ENCODE results near the gene GNG13.

GNG13 gene

DNA sequence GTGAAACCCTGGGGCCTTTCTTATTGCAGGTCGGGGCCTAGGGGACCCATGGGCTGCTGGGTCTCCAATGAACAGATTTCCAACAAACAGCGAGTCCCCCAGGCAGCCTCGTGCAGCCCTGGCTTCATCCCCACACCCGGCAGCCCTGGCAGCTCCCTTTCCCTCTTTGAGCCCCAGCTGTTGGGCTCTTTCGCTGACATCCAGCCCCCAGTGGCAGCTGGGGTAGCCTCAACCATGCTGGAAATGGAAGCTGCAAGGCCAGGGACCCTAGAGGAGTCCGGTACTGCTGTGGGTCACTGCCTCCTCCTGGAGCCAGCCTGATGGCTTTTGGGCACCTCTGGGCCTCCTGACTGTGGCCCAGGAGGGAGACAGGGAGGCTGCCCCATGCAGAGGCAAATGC is 18.3 kb downstream of the GNG13 start:
- no peak overlapping the region for H4K8ac ChIP-seq (ENCODE audit: low read depth, low read length)
- peaks cover 5 to 8% of the 10 kb centered on the region in 2 experiments for H3K4me1 ChIP-seq (ENCODE audit: control insufficient read depth in 1 of 2, insufficient read depth in 2 of 2, low read length in 2 of 2)
- no peaks in the 10 kb centered on the region for H3K79me2 ChIP-seq (ENCODE audit: control insufficient read depth, insufficient read depth, low read length, poor library complexity)
- no peak overlapping the region for H3K18ac ChIP-seq (ENCODE audit: low read length)
- H2BK5ac ChIP-seq (ENCODE audit: low read depth, low read length, poor library complexity): no peak overlapping the region
- H3K4me3 ChIP-seq (ENCODE audit: low read depth, low read length): no peak overlapping the region
- peaks cover 4% of the 10 kb centered on the region for H3K9me3 ChIP-seq (ENCODE audit: insufficient read depth, low read depth, low read length)
- no peak overlapping the region for H2AK5ac ChIP-seq (ENCODE audit: low read length)
- no peak for DNase-seq
- H4K12ac ChIP-seq (ENCODE audit: low read depth, low read length): no peak overlapping the region
- H3K4me2 ChIP-seq (ENCODE audit: low read length): no peak overlapping the region
- H3K9ac ChIP-seq (ENCODE audit: low read length): no peak overlapping the region
- no CpG with 5 or more reads among the region's 6 CpGs for WGBS (ENCODE audit: extremely low coverage, insufficient coverage, insufficient read length)
- H2AFZ ChIP-seq (ENCODE audit: insufficient read depth, low read length, poor library complexity): no peak overlapping the region
- no peak overlapping the region for H4K91ac ChIP-seq (ENCODE audit: low read depth, low read length)
- H2BK120ac ChIP-seq (ENCODE audit: insufficient read depth, low read length, poor library complexity): no peak overlapping the region
- no peak overlapping the region for H3K23ac ChIP-seq (ENCODE audit: low read length)
- H3K14ac ChIP-seq (ENCODE audit: low read length): no peak overlapping the region
- H3K27ac ChIP-seq (ENCODE audit: low read depth, low read length): no peak overlapping the region
- H2BK12ac ChIP-seq (ENCODE audit: low read length): no peak overlapping the region
- no peak overlapping the region for H3K4ac ChIP-seq (ENCODE audit: low read depth, low read length)
- no peaks in the 10 kb centered on the region for H3K79me1 ChIP-seq (ENCODE audit: low read length)
- peaks cover 16 to 23% of the 10 kb centered on the region in 2 experiments for H3K36me3 ChIP-seq (ENCODE audit: control insufficient read depth in 1 of 2, insufficient read depth in 2 of 2, low read length in 2 of 2)
- no peaks in the 10 kb centered on the region for H3K27me3 ChIP-seq (ENCODE audit: insufficient read depth, low read length)

DNA sequence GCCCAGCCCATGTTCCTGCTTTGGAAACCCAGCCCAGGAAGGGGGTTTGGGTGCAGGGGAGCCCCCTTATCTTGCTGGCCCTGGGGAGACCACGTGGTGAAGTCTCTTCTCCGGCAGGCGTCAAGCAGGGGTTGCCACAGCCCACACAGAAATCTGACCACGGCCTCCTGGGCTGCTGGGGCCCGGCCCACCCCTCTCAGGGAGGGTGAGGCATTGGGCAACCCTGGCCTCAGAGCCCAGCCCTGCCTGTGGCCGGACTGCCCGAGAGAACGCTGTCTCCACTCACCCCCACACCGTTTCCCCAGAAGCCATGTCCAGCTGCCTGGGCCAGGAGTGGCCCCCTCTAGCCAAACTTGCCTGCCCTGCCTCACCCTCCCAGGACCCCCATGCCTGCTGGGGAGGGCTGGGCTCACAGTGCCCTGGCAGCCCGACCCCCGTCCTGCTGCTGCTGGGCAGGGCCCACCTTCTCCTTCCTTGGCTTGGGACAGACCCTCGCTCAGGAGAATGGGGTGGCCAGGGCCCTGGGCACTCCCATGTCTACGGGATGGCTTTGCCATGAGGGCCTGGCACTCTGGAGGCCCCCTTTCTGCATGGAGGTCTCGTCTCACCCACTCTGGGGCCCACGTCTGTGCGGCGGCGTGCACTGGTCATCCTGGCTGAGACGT is 19.1 kb downstream of the GNG13 start:
- no peak overlapping the region for H2BK120ac ChIP-seq (ENCODE audit: insufficient read depth, low read length, poor library complexity)
- no peak overlapping the region for H2AK5ac ChIP-seq (ENCODE audit: low read length)
- no peaks in the 10 kb centered on the region for H3K79me1 ChIP-seq (ENCODE audit: low read length)
- no peak overlapping the region for H3K23ac ChIP-seq (ENCODE audit: low read length)
- H3K9me3 ChIP-seq (ENCODE audit: insufficient read depth, low read depth, low read length): peaks cover 4% of the 10 kb centered on the region
- no peak overlapping the region for H4K91ac ChIP-seq (ENCODE audit: low read depth, low read length)
- H3K4ac ChIP-seq (ENCODE audit: low read depth, low read length): no peak overlapping the region
- H3K4me2 ChIP-seq (ENCODE audit: low read length): no peak overlapping the region
- H3K27ac ChIP-seq (ENCODE audit: low read depth, low read length): no peak overlapping the region
- no peak overlapping the region for H4K12ac ChIP-seq (ENCODE audit: low read depth, low read length)
- H3K4me3 ChIP-seq (ENCODE audit: low read depth, low read length): no peak overlapping the region
- no peak for DNase-seq
- WGBS (ENCODE audit: extremely low coverage, insufficient coverage, insufficient read length): no CpG with 5 or more reads among the region's 19 CpGs
- peaks cover 5 to 7% of the 10 kb centered on the region in 2 experiments for H3K4me1 ChIP-seq (ENCODE audit: control insufficient read depth in 1 of 2, insufficient read depth in 2 of 2, low read length in 2 of 2)
- H2AFZ ChIP-seq (ENCODE audit: insufficient read depth, low read length, poor library complexity): no peak overlapping the region
- no peak overlapping the region for H4K8ac ChIP-seq (ENCODE audit: low read depth, low read length)
- no peak overlapping the region for H2BK5ac ChIP-seq (ENCODE audit: low read depth, low read length, poor library complexity)
- H3K14ac ChIP-seq (ENCODE audit: low read length): no peak overlapping the region
- no peak overlapping the region for H3K18ac ChIP-seq (ENCODE audit: low read length)
- no peaks in the 10 kb centered on the region for H3K79me2 ChIP-seq (ENCODE audit: control insufficient read depth, insufficient read depth, low read length, poor library complexity)
- no peak overlapping the region for H2BK12ac ChIP-seq (ENCODE audit: low read length)
- no peaks in the 10 kb centered on the region for H3K27me3 ChIP-seq (ENCODE audit: insufficient read depth, low read length)
- H3K9ac ChIP-seq (ENCODE audit: low read length): no peak overlapping the region
- peaks cover 14 to 16% of the 10 kb centered on the region in 2 experiments for H3K36me3 ChIP-seq (ENCODE audit: control insufficient read depth in 1 of 2, insufficient read depth in 2 of 2, low read length in 2 of 2)

DNA sequence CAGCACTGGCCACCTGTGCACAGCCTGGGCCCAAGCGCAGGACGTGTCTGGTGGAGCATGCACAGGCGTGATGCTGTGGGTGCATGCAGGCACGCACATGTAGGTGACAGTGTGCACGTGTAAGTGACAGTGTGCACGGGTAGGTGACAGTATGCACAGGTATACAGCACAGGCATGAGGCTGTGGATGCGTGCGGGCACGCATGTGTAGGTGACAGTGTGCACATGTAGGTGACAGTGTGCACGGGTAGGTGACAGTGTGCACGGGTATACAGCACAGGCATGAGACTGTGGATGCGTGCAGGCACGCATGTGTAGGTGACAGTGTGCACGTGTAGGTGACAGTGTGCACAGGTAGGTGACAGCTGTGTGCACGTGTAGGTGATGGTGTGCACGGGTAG is 20.2 kb downstream of the GNG13 start:
- Histone ChIP-seq H3K9ac (ENCODE audit: low read length) (no peak overlapping the region), H3K4me3 (ENCODE audit: low read depth, low read length) (peak overlapping the region; percentile 44), H3K79me1 (ENCODE audit: low read length) (no peaks in the 10 kb centered on the region), H2BK120ac (ENCODE audit: insufficient read depth, low read length, poor library complexity) (no peak overlapping the region), H2BK5ac (ENCODE audit: low read depth, low read length, poor library complexity) (no peak overlapping the region), H4K8ac (ENCODE audit: low read depth, low read length) (no peak overlapping the region), H3K14ac (ENCODE audit: low read length) (no peak overlapping the region), H3K9me3 (ENCODE audit: insufficient read depth, low read depth, low read length) (peaks cover 4% of the 10 kb centered on the region), H3K4ac (ENCODE audit: low read depth, low read length) (no peak overlapping the region), H3K18ac (ENCODE audit: low read length) (no peak overlapping the region), H3K27ac (ENCODE audit: low read depth, low read length) (no peak overlapping the region), H4K12ac (ENCODE audit: low read depth, low read length) (no peak overlapping the region), H4K91ac (ENCODE audit: low read depth, low read length) (no peak overlapping the region), H3K4me2 (ENCODE audit: low read length) (no peak overlapping the region), H3K4me1 (ENCODE audit: control insufficient read depth in 1 of 2, insufficient read depth in 2 of 2, low read length in 2 of 2) (peaks cover 5 to 7% of the 10 kb centered on the region in 2 experiments), H3K27me3 (ENCODE audit: insufficient read depth, low read length) (no peaks in the 10 kb centered on the region), H2AK5ac (ENCODE audit: low read length) (no peak overlapping the region), H3K79me2 (ENCODE audit: control insufficient read depth, insufficient read depth, low read length, poor library complexity) (no peaks in the 10 kb centered on the region), H3K36me3 (ENCODE audit: control insufficient read depth in 1 of 2, insufficient read depth in 2 of 2, low read length in 2 of 2) (peaks cover 5 to 7% of the 10 kb centered on the region in 2 experiments), H2BK12ac (ENCODE audit: low read length) (no peak overlapping the region), H2AFZ (ENCODE audit: insufficient read depth, low read length, poor library complexity) (no peak overlapping the region), H3K23ac (ENCODE audit: low read length) (no peak overlapping the region)
- DNase-seq: no peak
- WGBS (ENCODE audit: extremely low coverage, insufficient coverage, insufficient read length): no CpG with 5 or more reads among the region's 16 CpGs

DNA sequence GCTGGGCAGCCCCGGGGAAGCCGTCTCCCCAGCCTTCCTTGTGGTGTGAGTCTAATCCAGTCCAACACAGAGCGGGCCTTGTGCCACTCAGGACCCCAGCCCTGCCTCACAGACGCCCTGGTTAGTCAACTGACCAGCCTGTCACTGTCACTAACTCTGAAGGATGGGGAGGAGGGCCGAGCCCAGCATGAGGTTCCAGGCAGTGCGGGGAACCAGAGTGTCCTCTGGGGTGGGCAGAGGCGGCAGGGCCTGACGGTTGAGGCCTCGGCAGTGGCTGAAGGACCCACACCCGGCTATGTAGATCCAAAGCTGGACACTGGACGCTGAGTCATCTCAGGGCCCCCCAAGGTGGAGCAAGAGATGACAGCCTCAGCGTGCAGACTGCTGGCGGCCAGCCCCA is 21.0 kb downstream of the GNG13 start:
- WGBS (ENCODE audit: extremely low coverage, insufficient coverage, insufficient read length): no CpG with 5 or more reads among the region's 13 CpGs

More for the DNA sequence above, 21.0 kb downstream of the GNG13 start:
- H3K14ac ChIP-seq (ENCODE audit: low read length): no peak overlapping the region
- peaks cover 4% of the 10 kb centered on the region for H3K9me3 ChIP-seq (ENCODE audit: insufficient read depth, low read depth, low read length)
- H3K4me3 ChIP-seq (ENCODE audit: low read depth, low read length): no peak overlapping the region
- H2AK5ac ChIP-seq (ENCODE audit: low read length): no peak overlapping the region
- no peaks in the 10 kb centered on the region for H3K79me2 ChIP-seq (ENCODE audit: control insufficient read depth, insufficient read depth, low read length, poor library complexity)
- no peak overlapping the region for H4K12ac ChIP-seq (ENCODE audit: low read depth, low read length)
- no peak overlapping the region for H3K27ac ChIP-seq (ENCODE audit: low read depth, low read length)
- H3K36me3 ChIP-seq (ENCODE audit: control insufficient read depth in 1 of 2, insufficient read depth in 2 of 2, low read length in 2 of 2): no peaks in the 10 kb centered on the region
- H4K91ac ChIP-seq (ENCODE audit: low read depth, low read length): no peak overlapping the region
- no peak overlapping the region for H3K9ac ChIP-seq (ENCODE audit: low read length)
- H2BK120ac ChIP-seq (ENCODE audit: insufficient read depth, low read length, poor library complexity): no peak overlapping the region
- no peak overlapping the region for H3K4ac ChIP-seq (ENCODE audit: low read depth, low read length)
- H3K18ac ChIP-seq (ENCODE audit: low read length): no peak overlapping the region
- H3K4me2 ChIP-seq (ENCODE audit: low read length): no peak overlapping the region
- H3K27me3 ChIP-seq (ENCODE audit: insufficient read depth, low read length): no peaks in the 10 kb centered on the region
- peaks cover 5 to 7% of the 10 kb centered on the region in 2 experiments for H3K4me1 ChIP-seq (ENCODE audit: control insufficient read depth in 1 of 2, insufficient read depth in 2 of 2, low read length in 2 of 2)
- H3K79me1 ChIP-seq (ENCODE audit: low read length): no peaks in the 10 kb centered on the region
- no peak overlapping the region for H3K23ac ChIP-seq (ENCODE audit: low read length)
- no peak overlapping the region for H2BK5ac ChIP-seq (ENCODE audit: low read depth, low read length, poor library complexity)
- no peak overlapping the region for H2AFZ ChIP-seq (ENCODE audit: insufficient read depth, low read length, poor library complexity)
- H4K8ac ChIP-seq (ENCODE audit: low read depth, low read length): no peak overlapping the region
- no peak for DNase-seq
- H2BK12ac ChIP-seq (ENCODE audit: low read length): no peak overlapping the region

Data from trophoblast cell (in vitro differentiated cells and primary cell).